ENCODE measurements around the gene SAFB2.
"Not testable (repeated sequence)": the region's sequence is repeated elsewhere in the genome, so short reads cannot be mapped to it uniquely, and the experiment has no call there.

Gene SAFB2

DNA sequence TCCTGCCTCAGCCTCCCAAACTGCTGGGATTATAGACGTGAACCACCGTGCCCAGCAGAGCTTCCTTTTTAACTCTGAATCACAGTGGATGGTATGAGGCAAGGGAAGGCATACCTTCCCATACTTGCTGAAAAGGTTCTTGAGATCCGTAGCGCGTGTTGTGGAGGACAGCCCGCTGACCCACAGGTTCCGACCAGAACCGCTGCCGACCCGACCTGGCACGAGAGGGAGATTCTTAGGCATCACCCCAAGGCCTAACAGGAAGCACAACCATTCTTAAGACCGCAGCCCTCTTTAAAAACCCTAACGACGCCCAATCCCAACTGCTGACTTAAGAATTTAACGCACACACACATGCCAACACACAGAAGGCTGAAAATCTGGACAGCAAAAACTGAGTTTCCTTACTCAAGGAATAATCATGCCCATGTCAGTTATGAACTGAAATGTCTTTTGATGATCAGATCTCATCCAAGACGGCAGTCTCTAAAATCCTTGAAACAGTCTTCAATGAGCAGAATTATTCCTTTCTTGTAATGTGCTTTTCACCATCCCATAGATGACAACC lies 12.6 kb downstream of the SAFB2 start:
- no peak overlapping the region for H3K27ac ChIP-seq
- no peak for DNase-seq (ENCODE audit: low read depth, low spot score)

DNA sequence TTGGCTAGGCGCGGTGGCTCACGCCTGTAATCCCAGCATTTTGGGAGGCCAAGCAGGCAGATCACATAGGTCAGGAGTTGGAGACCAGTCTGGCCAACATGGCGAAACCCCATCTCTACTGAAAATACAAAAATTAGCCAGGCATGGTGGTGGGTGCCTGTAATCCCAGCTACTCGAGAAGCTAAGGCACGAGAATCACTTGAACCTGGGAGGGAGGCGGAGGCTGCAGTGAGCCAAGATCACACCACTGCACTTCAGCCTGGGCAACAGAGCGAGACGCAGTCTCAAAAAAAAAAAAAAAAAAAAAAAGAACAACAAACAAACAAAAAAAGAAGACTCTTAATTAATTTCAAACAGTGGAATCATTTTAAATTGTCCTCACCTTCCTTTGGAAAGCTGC lies 13.8 kb downstream of the SAFB2 start:
- DNase-seq (ENCODE audit: low read depth, low spot score); H3K27ac ChIP-seq: not testable (repeated sequence)

DNA sequence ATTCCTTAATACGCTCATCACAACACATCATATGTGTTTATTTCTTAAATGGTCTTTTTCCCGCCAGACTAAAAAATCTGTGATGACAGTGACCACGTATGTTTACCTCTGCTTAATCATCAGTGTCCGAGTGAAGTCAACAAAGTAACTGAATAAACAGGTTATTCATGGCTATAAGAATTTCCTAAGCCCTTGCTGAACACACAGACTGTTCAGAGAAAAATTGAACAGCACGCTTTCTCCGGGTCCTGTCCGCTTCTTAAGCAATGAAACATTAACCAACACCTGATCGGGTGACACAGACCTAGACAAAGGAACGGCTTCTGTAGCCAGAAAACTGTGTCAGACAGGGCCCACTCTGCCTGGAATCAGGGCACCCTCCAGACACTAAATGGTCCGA lies 14.3 kb downstream of the SAFB2 start:
- DNase-seq (ENCODE audit: low read depth, low spot score): no peak
- no peak overlapping the region for H3K27ac ChIP-seq

DNA sequence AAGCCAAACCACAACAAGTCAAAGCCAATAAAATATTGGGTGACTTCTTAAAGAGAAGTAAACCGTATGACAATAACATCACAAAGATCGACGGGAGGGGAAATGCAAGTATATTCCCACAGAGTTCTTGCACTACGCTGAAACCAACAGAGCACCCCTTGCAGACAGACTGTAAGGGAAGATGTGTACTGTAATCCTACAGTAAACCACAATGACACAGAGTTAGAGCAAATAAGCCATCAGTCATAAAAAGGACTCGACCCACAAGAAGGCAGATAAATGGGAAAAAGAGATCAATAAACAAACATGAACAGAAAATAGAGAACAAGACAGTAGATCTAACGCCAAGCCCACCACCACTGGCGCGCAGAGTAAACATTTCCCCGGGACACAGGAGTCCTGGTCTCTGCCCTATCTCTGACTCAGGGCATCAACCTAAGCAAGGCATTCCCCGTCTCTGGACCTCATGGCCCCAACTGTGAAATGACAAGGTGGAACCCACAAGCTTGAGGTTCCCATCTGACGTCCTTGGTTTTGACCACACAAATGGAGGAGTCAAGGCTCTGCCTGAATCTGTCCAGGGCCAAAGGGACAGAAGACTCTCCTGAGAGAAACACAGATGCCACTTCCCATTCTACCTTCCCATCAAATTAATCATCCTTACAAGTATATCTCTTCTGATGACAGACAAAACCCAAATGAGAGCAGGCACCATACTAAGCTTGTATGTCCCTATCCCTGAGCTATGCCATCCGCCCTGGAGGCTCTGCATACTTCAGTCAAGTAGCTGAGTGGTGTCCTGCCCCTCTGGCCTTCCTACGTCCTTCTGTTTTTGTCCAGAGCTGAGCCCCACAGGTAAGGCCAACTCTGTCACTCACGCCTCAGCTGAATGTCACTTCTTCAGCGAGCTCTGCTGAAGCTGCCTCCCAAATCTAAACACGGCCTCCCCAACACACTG lies 15.0 kb downstream of the SAFB2 start:
- DNase-seq (ENCODE audit: low read depth, low spot score): no peak
- H3K27ac ChIP-seq: no peak overlapping the region

DNA sequence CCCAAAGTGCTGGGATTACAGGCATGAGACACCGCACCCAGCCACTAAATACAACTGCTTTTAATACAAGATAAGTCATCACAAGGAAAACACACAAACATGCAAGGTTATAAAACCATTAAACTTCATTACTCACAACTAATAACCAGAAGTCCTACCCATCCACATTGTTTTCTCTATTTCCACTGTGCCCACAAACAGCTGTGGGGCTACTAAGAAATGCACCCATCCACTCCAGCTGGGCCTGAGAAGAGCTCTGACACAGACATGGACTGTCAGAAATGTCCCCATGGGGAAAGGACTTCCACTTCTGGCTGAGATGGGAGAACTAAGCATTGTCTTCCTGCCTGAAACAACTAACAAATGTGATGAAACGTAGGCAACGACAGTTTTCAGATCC lies 17.2 kb downstream of the SAFB2 start:
- DNase-seq (ENCODE audit: low read depth, low spot score): no peak
- no peak overlapping the region for H3K27ac ChIP-seq

DNA sequence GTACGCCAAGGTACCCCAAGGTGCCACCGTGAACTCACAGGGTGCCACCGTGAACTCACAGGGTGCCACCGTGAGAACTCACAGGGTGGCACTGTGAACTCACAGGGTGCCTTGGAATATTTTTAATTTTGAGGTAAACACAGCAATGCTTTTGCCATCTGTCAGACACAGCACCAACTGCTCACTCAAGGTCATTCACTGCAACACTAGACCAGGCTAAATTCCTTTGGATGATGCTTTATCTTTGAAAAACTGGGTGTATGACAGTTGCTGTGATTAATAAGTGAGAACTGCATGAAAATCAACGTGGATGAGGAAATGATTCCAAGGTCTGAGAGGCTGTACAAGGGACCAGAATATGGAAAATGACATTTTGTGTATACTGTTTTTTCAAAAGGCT lies 18.9 kb downstream of the SAFB2 start:
- H3K27ac ChIP-seq: no peak overlapping the region
- no peak for DNase-seq (ENCODE audit: low read depth, low spot score)

DNA sequence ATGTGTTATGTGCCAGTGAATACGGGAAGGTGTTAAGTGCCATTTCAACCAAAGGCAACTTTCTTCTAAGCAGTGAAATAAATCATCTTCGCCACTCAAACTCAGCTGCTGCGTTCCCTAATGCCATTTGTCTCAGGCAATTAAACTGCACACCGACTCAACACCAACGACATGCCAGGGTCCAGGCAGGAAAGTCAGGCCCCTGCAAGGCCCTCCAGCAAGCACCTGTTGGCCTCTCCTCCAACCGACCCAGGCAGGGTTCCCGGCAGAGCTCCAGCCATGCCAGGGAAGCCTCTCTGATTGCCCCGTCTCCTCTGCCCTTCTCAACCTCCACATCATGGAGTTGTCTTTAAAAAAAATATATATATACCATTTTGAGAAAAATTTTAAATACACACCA lies 21.8 kb downstream of the SAFB2 start:
- no peak overlapping the region for H3K27ac ChIP-seq

DNA sequence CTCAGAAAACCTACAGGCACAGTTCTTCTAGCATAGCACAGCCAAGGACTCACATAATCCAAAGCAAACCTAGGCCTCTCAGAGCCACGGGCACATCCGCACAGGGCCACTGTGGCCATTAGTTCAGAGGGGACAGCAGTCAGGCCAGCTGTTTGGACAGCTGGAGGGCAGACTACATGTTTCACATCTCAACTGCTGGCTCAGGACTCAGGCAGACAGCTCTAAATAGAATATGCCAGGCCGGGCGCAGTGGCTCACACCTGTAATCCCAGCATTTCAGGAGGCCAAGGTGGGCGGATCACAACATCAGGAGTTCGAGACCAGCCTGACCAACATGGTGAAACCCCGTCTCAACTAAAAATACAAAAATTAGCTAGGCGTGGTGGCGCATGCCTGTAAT lies 26.8 kb downstream of the SAFB2 start:
- DNase-seq (ENCODE audit: low read depth, low spot score): no peak
- H3K27ac ChIP-seq: no peak overlapping the region

More for the DNA sequence above, 21.8 kb downstream of the SAFB2 start:
- no peak for DNase-seq (ENCODE audit: low read depth, low spot score)

DNA sequence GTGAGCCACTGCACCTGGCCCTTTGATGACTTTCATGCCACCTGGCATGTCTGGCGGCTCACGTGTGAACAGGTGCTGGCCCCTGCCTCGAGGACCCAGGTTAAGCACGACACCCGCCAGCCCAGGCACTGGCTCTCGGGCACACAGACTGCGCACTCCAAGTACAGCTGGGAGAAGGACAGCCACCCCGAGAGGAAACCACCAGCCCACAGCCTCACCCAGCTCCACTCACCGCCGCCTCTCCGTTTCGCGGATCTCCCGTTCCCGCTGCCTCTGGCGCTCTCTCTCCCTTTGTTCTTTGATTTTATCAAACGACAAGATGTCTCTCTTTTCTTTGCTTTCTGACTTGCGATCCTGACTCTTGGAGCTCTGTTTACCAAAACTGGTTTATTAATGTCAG lies 27.4 kb downstream of the SAFB2 start:
- H3K27ac ChIP-seq: no peak overlapping the region
- DNase-seq (ENCODE audit: low read depth, low spot score): no peak

DNA sequence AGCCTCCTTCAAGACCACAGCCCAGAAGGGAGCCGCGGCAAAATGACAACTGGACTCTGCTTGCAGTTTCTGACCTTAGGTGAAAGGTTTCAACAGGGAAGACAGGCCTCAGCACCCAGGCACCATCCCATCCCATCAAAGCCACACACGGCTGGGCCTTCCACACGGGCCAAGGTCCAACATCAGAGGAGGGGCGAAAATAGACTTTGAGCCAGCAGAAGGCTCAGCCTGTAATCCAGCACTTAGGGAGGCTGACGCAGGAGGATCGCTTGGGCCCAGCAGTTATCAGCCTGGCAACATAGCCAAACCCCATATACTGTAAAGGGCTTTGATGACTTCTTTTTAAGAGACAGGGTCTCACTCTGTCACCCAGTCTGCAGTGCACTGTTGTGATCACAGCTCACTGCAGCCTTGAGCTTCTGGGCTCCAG lies 28.0 kb downstream of the SAFB2 start:
- DNase-seq (ENCODE audit: low read depth, low spot score): no peak
- H3K27ac ChIP-seq: no peak overlapping the region

DNA sequence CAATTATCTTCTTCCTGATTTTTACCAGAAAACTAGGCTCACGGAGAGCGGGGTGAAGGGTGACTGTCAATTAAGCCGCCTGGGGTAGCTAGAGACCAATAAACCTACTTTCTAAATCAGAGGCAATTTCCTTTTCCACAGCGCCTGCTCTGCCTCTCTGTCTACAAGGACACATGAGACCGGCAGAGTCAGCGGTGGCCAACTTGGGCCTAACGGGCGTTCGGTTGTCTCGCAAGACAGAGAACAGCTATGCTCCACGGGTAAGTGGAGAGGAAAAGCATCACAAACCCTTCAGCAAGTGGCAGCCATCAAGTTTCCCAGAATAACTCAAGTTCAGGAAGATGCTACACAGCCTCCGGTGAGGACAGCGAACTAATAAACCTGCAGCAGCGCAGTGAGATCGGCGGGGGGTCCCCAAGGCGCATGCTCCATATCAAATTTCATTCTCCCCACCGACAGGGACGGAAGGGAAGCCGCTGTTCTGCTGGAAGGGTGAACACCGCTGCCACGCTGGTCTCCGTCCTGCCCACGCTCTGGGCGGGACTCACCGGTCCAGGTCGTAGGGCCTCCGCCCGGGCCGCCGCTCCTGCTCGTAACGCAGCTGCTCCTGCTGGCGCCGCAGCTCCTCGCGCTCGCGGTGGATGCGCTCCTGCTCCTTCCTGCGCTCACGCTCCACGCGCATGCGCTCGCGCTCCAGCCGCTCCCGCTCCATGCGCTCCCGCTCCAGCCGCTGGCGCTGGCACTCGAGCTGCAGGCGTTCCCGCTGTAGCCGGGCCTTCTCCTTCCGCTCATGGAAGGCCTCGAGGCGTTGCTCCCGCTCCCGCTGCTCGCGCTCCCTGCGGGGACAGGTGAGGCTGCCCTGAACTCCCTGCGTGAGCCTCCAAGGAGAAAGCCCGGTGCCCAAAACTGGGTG lies 29.0 kb downstream of the SAFB2 start:
- no peak overlapping the region for H3K27ac ChIP-seq
- no peak for DNase-seq (ENCODE audit: low read depth, low spot score)

DNA sequence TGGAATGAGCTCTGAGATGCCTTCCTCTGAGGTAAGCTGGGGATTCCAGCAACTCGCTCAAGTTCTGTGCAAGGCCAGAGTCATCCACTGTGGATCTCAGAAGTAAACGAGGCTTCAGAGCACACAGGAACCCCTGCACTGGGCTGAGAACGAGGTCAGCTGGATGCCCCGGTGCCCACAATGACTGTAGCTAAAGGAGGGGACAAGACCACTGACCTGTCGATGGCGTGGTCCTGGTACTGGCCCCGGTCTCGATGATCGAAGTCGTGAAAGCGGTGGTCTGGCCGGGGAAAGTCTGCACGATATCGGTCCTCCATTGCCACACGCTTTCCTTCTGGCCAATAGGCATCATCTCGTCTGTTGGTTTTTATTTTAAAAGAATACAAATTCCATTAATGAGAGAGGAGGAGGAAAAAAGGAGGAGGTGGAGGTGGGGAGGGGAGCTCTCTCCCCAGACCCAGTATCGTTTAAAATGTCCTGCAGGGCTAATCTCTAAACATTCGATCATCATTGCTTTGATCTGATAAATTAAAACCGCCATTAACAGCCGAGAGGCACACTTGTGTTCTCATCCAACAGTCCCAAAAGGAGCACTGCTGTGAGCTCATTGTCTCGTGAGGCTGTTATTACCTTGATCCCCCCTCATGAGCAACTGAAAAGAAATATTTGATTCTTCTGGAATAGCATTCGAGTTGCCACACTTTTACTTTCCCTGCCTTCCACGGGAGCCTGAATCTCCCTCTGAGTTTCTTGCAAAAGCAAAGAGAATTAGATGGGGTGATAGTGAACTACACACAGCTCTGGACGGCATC lies 29.8 kb downstream of the SAFB2 start:
- DNase-seq (ENCODE audit: low read depth, low spot score): no peak

DNA sequence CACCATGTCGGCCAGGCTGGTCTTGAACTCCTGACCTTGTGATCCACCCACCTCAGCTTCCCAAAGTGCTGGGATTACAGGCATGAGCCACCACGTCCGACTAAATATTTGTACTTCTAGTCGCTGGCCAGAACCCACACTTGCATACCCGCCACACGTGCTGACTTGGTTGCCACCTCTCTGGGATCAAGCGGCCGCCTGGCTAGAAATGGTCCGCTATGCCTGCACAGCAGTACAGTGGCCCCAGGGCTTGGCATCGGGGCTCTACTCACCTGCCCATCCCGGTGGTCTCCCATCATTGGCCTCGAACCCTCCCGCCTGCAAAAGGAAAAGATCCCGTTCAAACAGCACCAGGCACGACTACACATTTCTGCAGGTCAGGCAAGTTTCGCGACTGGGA lies 31.1 kb downstream of the SAFB2 start:
- H3K27ac ChIP-seq: no peak overlapping the region
- DNase-seq (ENCODE audit: low read depth, low spot score): no peak

More for the DNA sequence above, 29.8 kb downstream of the SAFB2 start:
- H3K27ac ChIP-seq: no peak overlapping the region

DNA sequence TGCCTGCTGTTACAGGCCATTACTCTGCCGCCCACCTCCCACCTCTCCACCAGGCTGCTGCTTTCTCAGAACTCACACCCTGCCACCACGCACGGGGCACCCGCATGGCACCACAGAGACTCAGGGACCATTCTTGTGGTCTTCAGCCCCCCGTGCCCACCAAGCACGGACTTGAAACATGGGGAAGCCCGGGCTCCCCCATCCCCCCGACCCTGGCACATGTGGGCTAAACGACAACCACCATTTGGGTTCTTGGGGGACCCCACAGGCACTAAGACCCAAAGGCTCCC lies 31.8 kb downstream of the SAFB2 start:
- no peak for DNase-seq (ENCODE audit: low read depth, low spot score)
- no peak overlapping the region for H3K27ac ChIP-seq

DNA sequence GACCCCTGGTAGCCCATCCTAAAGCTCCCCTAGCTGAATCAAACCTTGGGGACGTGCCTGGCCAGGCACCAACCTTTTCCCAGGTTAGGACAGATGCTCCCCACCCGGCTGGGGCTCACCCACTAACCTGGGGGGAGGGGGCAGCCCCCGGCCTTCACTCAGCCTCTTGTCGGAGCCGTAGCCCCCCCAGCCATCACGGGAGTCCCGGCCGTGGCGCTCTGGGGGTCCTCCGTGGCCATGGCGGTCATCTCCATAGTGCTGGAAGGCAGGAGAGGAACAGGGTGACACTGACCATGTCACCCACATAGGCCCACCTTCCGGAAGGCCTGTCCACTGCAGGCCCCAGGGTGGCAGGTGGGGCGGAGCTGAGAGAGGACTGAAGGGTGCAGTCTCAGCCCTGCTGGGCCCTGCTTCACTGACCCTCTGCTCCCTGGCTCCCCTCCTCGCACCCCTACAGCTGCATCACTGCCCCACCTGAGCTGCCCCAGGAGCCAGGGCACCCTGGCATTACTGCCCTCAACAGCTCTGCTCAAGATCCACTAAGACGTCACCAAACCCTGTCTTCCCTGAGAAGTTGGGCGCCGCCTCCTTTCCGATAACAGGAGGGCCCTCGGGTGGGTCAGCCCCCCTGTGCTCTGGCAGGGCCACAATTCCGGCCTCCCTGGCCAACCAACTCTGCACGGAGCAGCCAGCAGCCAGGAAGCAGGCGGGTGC lies 32.3 kb downstream of the SAFB2 start:
- DNase-seq (ENCODE audit: low read depth, low spot score): no peak
- no peak overlapping the region for H3K27ac ChIP-seq

DNA sequence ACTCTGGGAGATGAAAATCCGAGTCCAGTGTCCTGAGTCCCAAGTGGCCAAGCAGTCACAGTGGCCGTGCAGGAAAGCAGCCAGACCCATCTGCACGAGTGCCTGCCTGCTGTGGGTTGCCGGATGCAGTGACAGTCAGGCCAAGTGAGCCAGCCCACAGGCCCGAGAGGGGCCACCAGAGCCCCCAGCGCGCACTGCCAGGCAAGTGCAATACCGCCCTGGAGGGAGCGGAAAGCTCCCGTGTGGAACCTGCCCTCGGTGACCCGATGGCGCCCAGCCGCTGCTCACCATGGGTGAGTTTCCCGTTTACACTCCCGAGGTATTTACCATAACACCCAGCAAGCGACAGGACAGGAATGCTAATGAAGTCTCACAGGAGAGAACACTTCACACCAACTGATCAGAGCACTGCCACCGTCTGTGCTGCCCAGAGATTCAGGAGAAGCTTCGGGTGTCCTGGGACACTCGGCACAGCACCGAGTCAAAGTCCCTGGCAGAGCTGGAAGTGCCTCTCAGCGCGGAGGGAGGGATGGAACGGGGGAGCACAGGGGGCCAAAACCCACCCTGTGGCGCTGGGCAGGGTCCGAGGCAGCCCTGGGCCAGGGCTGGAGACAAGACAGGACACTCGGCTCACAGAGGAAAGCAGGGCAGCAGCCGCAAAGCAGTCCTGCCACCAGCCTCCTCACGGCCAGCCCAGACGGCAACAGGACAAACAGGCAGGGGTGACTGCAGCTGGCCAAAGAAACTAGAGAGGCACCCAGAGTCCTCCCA lies 33.5 kb downstream of the SAFB2 start:
- no peak overlapping the region for H3K27ac ChIP-seq
- DNase-seq (ENCODE audit: low read depth, low spot score): no peak

DNA sequence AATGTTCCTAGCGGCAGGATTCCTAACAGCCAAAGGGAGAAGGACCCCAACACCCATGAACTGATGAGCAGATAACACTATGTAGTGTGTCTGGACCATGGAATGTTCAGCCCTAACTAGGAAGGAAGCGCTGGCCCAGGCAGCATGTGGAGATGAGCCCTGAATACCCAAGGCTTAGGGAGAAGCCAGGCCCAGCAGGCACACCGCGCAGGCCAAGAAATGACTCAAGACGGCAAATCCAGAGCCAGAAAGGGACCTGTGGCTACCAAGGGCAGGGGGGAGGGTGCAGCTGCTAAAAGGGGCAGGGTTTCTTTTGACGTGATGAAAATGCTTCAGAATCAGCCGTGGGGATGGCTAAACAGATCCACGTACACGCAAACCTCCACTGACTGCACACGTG lies 34.1 kb downstream of the SAFB2 start:
- H3K27ac ChIP-seq: no peak overlapping the region
- DNase-seq (ENCODE audit: low read depth, low spot score): no peak

DNA sequence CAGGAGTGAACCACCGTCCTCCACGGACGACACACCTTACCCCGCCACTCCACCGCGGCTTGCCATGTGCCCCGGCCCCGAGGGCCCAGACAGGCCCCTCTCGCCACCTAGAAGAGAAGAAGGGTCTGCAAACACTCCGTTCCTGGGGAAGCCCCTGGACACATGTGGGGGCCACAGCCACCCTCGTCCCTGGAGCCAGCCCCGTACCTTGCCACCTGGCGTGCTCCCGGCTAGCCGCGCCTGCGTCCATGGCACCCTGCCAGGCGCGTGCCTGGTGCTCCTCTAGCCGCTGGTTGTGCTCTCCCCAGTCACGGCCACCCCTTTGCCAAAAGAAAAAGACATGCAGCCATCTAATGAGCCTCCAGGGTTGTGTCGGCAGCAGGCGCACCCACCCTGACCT lies 34.9 kb downstream of the SAFB2 start:
- no peak for DNase-seq (ENCODE audit: low read depth, low spot score)
- no peak overlapping the region for H3K27ac ChIP-seq

DNA sequence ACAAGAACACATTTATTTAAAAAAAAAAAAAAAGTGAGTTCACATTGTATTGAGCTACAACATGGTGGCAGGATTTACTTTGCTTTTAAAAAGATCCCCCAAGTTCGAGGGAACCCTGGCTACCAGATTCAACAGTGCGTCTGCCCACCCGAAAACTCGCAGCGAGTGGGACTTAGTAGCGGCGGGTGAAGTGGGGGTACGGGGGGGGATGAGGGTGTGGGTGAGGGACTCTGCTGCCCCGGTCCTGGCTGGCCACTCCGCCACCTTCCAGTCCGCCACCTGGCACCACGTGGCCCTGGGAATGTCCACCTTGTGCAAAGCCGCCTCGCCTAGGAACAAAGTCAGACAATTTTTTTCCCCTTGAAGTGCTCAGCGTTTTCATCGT lies 35.5 kb downstream of the SAFB2 start:
- no peak for DNase-seq (ENCODE audit: low read depth, low spot score)

More for the DNA sequence above, 35.5 kb downstream of the SAFB2 start:
- no peak overlapping the region for H3K27ac ChIP-seq

Data from epithelial cell of prostate (primary cell).